Stimulated activated CD8-positive, alpha-beta memory T cell treated with anti-CD3 and anti-CD28 coated beads, Interleukin-4, amount 100 ng/mL, for 48 hours (primary cell): ENCODE data around the gene ASB13.

ENCODE experiments used
- DNase-seq: peaks from one replicate; pipeline ENCODE4 v3.0.0-alpha.2; 2020

Gene ASB13, protein sequence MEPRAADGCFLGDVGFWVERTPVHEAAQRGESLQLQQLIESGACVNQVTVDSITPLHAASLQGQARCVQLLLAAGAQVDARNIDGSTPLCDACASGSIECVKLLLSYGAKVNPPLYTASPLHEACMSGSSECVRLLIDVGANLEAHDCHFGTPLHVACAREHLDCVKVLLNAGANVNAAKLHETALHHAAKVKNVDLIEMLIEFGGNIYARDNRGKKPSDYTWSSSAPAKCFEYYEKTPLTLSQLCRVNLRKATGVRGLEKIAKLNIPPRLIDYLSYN

DNA sequence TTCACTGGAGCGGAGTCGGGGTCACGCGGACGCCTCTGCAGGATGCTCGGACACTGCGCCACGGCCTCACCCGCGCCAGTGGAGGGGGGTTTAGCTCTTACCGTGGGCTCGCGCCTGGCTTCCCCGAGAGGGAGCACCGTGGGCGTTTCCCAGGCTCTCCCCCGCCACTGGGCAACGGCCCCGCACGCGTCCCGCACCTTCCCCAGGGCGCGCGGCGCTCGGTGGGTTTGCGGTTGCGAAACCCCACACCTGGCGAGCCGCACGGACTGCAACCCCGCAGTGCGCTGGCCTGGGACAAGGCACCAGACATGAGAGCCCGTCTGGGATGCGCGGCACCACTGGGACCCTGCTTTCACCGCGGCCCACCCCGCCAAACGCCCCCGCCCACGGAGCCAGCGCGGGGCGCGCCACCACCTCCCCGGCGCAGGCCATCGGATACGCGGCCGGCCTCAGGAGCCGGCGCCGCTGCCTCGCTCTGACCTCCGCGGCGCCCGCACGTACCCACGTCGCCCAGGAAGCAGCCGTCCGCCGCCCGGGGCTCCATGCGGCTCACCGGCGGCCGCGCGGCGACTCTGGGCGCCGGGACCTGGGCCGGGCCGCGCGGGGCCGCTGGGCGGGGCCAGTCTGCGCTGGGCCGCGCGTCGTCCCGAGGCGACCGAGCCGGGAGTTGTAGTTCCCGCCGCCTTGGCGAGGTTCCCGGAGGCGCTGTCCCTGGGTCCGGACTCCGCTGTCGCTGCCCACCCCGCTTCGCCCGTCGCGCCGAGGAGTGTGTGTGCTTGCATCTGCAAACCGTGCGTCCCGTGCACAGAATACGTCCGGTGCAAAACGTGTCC is at the start of gene ASB13:
Gene ASB13 (minus strand): TSS at position 588 of the 833 bp plus-strand sequence. CDS start 44 bp downstream, at position 544.
- DNase-seq = peak; percentile 65

DNA sequence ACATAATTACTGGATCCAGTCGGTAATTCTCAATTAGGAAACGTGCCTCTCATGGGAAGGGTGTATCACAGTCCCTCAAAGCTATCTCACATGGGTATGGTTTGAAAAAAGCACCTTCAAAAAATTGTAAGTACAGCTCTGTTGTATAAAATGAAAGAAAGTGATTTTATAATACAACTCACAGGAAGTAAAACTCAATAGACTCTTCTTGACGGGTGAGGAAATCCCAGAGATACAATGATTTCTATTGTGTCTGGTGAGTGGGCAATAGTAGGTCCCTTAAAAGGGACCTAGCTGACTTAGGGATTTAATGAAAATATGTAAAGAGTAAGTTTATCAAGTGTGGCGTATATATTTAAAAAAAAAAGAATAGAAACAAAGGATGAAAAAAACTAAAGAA is 45.2 kb upstream of the ASB13 start:
- DNase-seq = no peak

DNA sequence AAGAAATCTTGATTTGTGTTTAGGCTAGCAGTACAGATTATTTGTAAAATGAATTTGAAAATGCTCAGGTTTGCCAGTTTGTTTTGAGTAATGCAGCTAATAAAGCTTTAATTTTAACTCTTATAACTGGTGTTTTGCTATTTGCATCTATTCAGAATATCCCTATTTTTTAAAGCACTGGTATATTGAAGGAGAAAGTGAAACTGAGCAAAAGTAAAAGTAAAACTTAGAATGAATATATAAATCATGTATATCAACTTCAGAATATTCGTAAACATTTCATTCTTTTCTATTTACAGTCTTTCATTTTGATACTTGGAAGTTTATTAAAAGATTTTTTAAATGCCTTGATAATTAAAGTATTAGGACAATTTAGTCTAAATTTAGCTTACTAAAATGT is 44.5 kb upstream of the ASB13 start:
- DNase-seq = no peak

DNA sequence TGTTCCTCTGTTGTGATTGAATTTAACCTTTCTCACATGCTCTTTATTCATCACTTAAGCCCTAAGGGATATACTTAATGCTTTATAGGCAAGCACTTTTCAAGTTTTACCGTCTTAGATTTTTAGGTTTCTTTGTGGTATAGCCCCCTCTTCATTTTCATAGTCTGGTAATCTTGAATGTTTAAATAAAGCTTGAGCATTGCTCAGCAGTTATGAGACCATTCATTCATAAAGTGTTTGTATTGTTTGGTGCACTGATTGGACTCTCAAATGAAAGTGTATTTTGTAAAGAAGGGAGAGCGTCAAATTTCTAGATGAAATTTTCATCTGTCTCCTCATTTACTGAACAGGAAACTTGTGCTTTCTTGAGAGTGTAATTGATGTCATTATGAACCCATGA is 43.5 kb upstream of the ASB13 start:
- no peak for DNase-seq

DNA sequence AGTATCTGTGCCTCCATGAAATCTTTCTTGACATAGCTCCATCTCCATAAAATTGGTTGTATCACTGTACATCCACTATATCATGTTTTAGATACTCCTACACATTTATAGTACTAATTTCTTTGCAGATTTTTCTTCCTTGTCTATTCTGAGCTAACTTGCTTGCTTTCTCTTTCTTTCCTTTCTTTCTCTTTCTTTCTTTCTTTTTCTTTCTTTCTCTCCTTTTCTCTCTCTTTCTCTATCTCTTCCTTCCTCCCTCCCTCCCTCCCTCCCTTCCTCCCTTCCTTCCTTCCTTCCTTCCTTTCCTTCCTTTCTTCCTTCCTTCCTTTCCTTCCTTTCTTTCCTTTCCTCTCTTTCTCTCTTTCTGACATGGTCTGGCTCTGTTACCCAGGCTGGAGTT is 42.0 kb upstream of the ASB13 start:
- DNase-seq = no peak

DNA sequence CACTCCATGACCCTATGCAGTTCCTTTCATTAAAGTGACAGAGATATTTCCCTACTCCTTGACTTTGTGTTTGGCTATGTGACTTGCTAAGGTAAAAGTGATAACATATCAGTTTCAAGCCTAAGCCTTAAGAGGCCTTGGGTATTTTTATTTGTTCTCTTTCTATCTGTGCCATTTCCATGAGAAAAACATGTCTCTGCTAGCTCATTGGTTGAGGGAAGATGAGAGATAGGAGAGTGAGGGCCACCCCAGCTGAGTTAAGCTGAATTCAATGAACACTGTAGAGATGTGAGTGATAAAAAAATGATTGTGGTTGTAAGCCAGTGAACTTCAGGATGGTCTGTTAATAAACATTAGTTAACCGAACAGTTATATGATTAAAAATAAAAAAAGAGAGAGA is 31.7 kb upstream of the ASB13 start:
- no peak for DNase-seq

DNA sequence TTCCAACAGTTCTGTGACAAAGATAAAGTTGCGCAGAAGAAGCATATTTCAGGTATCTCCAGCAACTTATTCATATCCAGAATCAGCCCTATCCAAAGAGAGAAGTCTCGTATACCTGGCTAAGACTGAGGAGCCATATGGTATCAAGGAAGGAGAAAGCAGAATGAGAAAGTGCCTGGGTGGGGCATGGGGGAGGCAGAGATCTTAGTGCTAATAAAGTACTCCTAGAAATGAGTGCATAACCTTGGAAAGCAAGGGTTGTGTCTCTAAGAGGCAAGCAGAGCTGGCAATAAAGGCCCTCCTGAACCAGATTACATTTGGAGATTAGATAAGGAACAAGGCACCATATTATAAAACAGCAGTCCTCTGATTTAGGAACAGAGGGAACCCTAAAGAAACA is 30.9 kb upstream of the ASB13 start:
- no peak for DNase-seq

DNA sequence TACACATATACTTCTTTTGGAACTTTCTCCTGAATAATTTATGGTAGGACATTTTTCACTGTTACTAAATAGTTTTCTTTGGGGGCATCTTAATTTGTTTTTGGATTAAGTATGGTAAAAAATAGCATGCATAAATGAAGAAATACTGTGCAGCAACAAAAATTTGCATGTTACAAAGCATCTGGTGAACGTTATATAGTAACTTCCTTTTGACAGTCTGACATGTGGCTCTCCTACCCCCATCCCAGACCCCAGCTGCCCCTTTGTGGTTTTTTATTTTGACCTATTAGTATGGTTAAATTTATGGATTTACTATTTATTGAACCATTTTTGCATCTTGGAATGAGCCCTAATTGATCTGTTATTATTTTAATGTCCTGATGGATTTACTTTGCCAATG is 28.2 kb upstream of the ASB13 start:
- DNase-seq = no peak

DNA sequence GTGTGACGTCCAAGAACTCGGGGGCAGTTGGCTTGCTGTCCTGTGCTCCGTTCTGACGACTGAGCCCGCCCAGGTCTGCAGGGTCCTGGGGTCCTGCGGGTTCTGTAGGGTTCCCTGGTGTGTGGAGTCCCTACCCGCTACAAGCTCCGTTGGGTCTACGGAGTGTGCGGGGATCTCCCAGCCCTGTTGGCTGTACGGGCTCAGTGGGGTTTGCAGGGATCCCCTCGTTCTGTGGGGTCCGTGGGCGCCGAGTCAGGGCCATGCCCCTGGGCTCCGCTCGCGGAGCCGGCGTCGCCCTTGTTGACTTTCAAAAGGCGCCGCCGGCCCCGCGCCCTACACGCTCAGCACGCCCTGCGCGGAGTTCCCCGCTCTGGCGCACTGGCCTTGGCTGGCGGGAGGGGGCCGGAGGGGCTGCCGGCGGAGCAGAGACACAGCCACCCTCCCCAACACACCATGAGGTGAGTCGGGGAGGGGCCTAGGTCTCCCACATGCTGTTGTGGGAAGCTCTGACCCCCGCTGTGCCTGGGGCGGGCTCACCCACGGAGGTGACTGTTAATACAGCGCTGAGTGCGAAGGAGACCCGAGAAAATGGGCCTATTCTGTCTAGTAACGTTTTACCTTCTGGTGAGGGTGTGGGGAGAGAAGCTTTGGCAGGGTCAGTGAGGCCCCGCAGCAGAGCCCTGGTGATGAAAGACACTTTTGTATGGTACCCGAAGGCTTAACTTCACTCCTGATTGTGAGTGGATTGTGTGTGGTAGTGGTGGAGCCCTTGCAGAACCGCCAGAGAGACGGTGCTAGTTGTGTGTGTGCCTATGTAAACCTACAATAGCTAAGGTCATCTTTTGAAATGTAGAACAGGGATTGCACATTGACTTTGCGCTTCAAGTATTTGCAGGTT is 26.3 kb upstream of the ASB13 start:
- peak; percentile 75 for DNase-seq

DNA sequence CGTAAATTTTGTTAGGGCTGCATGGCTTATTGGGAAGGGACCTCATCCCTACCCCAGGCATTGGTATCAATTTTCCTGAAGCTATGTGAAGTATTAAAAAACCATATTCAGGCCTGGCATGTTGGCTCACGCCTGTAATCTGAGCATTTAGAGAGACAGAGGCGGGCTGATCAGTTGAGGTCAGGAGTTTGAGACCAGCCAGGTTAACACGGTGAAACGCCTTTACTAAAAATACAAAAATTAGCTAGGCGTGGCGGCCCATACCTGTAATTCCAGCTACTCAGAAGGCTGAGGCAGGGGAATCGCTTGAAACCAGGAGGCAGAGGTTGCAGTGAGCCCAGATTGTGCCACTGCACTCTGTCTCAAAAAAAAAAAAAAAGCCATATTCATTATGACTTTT is 25.4 kb upstream of the ASB13 start:
- DNase-seq = no peak

DNA sequence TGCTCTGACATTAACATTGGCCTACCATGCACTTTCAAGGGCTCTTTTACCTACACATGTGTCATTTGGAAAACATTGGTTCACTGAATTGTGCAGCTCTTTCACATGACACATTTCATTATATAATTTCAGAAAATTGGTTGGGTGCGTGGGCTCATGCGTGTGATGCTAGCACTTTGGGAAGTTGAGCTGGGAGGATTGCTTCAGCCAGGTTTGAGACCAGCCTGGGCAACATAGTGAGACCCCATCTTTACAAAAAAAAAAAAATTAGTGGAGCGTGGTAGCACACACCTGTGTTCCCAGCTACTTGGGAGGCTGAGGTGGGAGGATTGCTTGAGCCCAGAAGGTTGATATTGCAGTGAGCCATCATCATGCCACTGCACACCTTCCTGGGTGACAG is 22.2 kb upstream of the ASB13 start:
- no peak for DNase-seq

DNA sequence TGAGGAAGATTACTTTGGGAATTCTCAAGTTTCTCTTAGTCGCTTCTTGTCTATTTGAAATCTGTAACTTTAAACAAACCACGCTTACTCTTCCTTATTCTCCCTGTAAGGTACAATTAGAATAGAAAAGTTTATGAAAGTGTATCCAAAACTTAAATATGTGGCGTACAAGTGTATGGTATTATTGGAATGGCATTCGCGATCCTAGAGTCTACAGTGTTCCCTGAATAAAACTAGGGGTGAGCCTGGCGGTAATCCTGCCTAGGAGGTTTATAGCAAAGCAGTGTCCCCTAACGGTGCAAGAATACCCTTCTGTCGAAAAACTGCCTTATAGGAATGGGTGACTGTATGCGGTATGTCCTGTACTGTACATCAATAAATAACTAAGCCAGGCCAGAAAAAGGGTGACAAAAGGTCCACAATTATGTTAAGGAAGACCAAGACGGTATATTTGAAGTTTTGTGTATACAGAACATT is 19.4 kb upstream of the ASB13 start:
- DNase-seq = no peak

DNA sequence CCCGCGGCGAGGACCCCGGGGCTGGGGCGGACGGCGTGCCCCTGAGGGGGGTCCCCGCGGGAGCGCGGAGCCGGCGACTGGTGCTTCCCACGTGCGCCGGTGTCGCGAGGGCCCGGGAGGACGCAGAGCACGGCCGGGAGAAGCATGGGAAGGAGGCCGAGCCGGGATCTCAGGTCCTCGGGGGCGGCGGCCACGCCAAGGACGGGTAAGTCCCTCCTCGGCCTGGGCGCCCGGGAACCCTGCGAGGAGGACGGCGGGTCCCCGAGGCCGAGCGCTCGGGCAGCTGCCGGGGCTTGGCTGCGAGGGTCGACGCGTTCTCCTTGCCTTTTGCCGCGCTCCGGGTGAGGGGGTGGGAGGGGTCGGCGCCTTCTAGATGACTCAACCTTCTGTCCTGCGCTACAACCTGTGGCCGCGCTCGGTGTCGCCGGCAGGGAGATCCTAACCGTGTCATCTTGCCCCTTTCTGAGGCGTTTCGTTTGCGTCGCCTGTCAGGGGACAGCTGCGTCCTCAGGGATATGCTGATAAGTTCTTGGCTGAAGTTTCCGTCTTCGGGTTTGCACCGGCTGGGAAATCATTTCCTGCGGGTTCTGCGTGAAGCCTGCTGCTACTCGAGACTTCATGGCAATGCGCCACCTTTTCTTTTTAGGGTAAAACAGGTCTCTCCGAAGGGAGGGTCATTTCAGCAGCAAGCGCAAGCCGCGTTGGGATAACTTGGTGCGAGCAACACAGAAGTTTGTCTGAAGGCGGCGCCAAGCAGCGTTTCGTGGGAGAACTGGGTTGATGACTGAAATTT is 18.8 kb upstream of the ASB13 start:
- DNase-seq = peak; percentile 79

DNA sequence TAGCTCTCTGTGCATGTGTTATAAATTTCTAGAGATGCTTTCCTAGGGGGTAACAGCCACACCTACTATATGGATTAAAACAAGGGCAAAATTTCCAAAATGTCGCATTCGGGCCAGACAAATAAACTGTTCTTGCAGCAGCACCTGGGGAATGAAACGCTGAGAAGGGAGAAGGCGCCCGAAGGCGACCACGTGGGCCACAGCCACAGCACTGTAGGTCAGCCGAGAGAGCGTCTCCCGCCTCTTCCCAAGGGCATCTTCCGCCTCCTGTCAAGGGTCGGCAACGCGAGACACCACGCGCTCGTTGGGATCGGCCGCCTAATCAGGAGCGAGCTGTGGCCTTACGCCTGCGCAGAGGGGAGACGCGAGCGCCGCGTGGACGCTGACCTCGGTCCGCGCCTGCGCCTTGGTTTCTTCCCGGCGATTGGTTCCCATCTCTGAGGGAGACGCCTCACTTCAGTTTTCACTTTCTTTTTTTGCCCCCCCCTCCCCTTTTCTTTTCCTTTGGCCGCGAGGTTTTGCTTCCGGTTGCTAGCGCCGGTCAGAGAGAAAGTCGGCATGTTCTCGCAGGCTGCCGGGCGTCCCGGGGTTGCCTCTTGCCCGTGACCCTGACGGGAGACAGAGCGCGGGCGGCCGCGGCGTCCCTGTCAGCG is 18.0 kb upstream of the ASB13 start, which contains the start of gene TASOR2:
Gene TASOR2 (plus strand): TSS at position 521 of the 653 bp plus-strand sequence. CDS start 35,805 bp downstream, outside the sequence.
- peak; percentile 98 for DNase-seq

DNA sequence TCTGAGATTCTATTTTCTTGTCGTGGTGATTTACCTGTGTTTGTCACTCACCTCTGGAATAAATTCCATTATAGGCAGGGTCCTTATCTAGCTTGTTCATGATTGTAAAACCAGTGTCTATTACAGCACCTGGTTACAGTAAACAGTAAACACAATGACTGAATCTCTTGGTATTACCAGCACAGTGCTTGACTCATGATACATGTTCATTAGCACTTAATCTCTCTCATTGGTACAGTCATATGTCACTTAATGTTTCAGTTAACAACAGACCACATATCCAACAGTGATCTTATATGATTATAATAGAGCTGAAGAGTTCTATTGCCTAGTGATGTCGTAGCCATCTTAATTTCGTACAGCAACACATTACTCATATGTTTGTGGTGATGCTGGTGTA is 16.7 kb upstream of the ASB13 start:
- DNase-seq = no peak

DNA sequence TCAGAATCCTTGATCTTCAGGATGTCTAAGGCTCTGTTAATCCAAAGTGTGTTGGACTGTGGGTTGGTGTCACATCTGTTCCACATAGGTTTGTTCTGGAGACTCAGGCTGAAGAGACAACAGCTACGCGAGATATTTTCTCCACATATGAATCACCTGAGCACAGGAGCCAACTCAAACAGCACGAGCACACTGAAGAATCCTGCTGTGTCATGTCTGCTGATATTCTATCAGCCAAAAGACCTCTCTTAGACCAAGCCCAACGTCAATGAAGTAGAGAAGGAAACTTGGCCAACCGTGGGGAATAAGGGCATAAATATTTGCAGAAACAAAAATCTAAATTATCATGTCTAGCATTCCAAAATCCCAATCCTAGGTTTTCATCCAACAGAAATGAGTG is 15.5 kb upstream of the ASB13 start:
- DNase-seq = no peak

DNA sequence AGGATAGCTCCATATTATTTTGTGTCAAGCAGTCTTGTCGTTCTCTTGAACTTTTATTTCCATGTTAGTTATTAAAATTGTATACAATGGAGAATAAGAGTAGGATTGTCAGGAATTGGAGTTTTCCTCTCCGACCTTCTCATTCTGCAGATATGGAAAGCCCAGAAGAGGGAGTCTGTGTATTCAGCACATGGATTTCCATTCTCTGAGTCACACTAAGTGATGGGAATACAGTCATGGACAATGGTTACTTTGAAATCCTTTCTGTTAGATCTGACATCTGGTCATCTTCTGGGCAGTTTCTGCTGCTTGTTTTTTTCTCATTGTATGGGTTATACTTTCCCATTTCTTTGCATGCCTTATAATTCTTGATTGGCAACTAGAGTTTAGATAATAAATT is 13.2 kb upstream of the ASB13 start:
- DNase-seq = no peak

DNA sequence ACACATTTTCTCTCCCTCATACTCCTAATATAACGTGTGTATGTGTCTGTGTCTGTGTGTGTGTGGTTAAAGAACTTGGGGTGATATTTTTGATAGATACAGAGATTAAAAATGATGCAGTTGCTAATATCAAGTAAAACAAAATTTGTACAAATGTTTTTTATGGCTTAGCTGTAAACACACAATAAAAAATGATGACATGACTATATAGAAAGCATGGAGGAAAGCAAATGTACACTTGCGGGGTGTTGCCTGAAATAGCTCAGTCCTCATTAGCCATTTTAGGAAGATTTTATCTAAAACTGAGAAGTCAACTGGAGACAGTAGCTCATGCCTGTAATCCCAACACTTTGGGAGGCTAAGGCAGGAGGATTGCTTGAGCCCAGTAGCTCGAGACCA is 12.6 kb upstream of the ASB13 start:
- no peak for DNase-seq

DNA sequence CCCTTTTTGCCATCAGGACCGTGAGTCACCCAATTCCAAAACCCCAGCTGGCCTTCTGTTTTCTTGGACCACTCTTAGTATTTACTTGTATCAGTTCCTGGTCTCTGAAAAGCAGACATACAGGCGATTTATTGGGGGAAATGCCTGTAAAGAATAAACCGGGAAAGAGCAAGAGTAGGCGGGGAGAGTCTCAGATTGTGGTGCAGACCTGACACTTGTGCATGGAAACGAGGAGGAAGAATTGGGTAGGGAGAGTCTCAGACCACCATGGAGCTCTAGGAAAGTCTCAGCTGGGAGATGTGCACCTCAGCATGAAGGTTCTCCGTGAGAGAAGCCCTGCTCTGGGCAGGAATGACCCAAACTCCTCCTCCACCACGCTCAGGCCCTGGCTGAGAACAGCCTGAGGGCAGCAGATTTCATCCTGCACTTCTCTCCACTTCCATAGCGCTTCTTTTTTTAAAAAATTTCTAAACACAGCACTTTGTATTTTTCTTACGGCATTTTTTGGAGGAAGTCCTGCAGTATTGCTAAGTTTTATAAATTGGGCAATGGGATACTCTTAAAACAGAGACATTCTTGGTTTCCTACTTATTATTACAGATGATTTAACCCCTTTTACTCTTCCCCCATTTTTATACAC is 12.1 kb upstream of the ASB13 start:
- no peak for DNase-seq

DNA sequence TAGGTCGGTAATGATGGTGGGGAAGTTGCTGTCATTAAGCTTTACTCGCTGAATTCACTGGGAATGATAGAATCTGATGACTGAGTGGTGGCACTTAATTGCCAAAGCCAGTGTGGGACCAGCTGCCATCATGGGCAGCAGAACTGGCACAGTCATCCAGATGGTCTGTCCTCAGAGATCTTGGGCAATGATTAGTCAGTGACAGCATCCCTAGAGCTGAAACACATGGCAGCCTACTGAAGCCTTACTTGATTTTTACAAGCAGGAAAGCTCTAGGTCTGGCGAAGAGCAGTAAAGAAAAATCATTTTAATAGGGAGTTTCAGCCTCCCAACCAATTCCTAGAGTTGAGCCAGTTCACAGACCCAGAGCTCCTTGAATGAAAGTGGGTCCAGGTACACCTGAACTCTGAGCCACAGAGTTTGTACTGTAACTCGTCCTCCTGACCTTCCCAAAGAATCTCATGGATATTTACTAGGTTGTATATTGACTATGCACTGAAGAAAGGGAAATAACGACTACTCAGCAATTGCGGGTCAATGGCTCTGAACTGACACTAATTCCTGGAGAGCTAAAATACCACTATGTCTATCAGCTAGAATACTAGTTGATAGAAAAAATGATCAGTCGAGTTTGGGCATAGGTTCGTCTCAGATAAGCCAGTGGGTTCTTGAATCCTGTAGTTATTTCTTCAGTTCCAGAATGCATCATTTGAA is 4.4 kb upstream of the ASB13 start:
- no peak for DNase-seq

DNA sequence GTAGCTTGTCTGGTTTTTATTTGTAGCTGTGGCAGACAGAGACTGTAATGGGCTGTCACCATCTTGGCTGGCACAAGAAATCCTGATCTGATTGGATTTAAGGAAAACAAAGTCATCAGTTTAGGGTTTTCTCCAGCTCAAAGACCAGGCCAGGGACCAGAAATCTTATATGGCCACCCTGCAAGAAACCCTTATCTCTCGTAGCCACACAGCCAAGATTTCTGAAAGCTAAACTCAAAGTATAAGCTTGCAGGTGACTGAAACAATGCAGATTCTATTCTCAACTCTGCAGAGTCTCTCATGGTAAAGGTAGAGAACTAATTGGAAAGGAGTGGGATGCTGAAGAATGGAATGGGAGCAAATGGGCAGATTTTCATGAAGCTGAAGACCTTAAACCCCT is 3.2 kb upstream of the ASB13 start:
- DNase-seq = no peak
